Common myeloid progenitor, CD34-positive (primary cell): ENCODE measurements around the gene FATE1.

Experiments
- CTCF ChIA-PET: fragments of 350-600 bp; sonication (Branson Sonifier 250); formaldehyde crosslinking; loops from one replicate; lab custom pipeline; 2021; ENCODE audit warnings: antibody characterized with exemption; lab: Charles Lee
- POLR2A ChIA-PET: fragments of 350-600 bp; sonication (Branson Sonifier 250); formaldehyde crosslinking; loops from one replicate; lab custom pipeline; 2021; ENCODE audit warnings: antibody characterized with exemption; lab: Charles Lee
- DNase-seq, 3 donors: peaks; one replicate each; pipeline versions ENCODE4 v3.0.0 to v3.0.0-alpha.2; 2013
- H3K27ac ChIP-seq, 2 experiments: 1 replicate in 1 of 2; 2 replicates in 1 of 2; pipeline ENCODE4 v1.7.0; 2013; ENCODE audit warnings: inconsistent platforms in 2 of 2, low read length in 2 of 2, mild to moderate bottlenecking in 2 of 2, low read depth in 1 of 2, moderate library complexity in 1 of 2; ENCODE audit not compliant: severe bottlenecking in 2 of 2, insufficient read depth in 1 of 2, poor library complexity in 1 of 2
- H3K27me3 ChIP-seq, 5 experiments: replicated peaks in 2 of 5; 1 replicate in 3 of 5; 2 replicates in 2 of 5; pipeline versions ENCODE4 v1.6.1 to v1.7.0; 2013; ENCODE audit warnings: low read length in 4 of 5, mild to moderate bottlenecking in 2 of 5, moderate library complexity in 2 of 5, inconsistent platforms in 1 of 5; ENCODE audit not compliant: insufficient read depth in 5 of 5, control insufficient read depth in 4 of 5
- H3K36me3 ChIP-seq, 4 experiments: 1 replicate in 2 of 4; 2 replicates in 2 of 4; pipeline versions ENCODE4 v1.6.1 to v1.7.0; 2013; ENCODE audit warnings: low read length in 3 of 4, control low read depth in 1 of 4, mild to moderate bottlenecking in 1 of 4; ENCODE audit not compliant: control insufficient read depth in 4 of 4, insufficient read depth in 4 of 4
- H3K4me1 ChIP-seq, 4 experiments: 1 replicate in 3 of 4; 2 replicates in 1 of 4; pipeline versions ENCODE4 v1.6.1 to v1.7.1; 2013; ENCODE audit warnings: low read length in 3 of 4, mild to moderate bottlenecking in 3 of 4, control low read depth in 1 of 4, inconsistent platforms in 1 of 4, moderate library complexity in 1 of 4; ENCODE audit not compliant: control insufficient read depth in 4 of 4, insufficient read depth in 4 of 4; ENCODE audit errors: control extremely low read depth in 1 of 4
- H3K4me3 ChIP-seq, 7 experiments: 1 replicate in 4 of 7; 2 replicates in 3 of 7; pipeline versions ENCODE4 v1.5.1 to v1.7.0; 2013; ENCODE audit warnings: mild to moderate bottlenecking in 7 of 7, low read length in 6 of 7, moderate library complexity in 6 of 7, inconsistent platforms in 2 of 7, low read depth in 2 of 7, control low read depth in 1 of 7; ENCODE audit not compliant: insufficient read depth in 4 of 7, control insufficient read depth in 1 of 7; ENCODE audit errors: extremely low read depth in 1 of 7
- H3K9me3 ChIP-seq, 5 experiments: 1 replicate in 4 of 5; 2 replicates in 1 of 5; pipeline versions ENCODE4 v1.6.1 to v1.7.1; 2013; ENCODE audit warnings: low read length in 4 of 5, mild to moderate bottlenecking in 2 of 5, inconsistent platforms in 1 of 5, low read depth in 1 of 5, moderate library complexity in 1 of 5; ENCODE audit not compliant: control insufficient read depth in 4 of 5, insufficient read depth in 2 of 5; ENCODE audit errors: control extremely low read depth in 1 of 5
- WGBS: methylation state at CpG from one replicate; pipeline ENCODE4 v1.1.5; 2013; ENCODE audit not compliant: insufficient coverage; 5-methylcytosine and 5-hydroxymethylcytosine counted together

Gene FATE1

DNA sequence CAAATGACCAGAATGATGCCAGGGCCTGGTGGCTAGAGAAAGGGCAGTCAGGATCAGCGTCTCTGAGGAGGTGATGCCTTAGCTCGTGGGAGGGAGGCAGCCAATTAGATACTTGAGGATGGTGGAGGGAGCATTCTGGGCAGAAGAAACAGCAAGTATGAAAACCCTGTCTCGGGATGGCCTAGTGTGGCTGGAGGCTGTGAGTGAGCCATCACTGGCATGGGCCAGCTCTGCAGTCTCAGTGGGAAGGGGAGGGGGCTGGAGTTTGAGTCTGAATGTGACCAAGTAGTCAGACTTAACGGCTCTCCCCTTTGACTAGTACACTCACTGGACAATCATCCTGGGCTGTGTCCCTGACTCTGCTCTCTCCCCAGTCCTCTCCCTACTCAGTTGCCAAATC, 25.8 kb downstream of the FATE1 start:
- DNase-seq, result no peak
- no peak overlapping the region for H3K27ac ChIP-seq
- peaks cover 0 to 4% (median 0%) of the 10 kb centered on the region in 5 experiments for H3K27me3 ChIP-seq
- H3K4me3 ChIP-seq, result no peak overlapping the region
- no peaks in the 10 kb centered on the region for H3K36me3 ChIP-seq
- WGBS, result 75% methylated on average over 4 of the region's 4 CpGs
- H3K4me1 ChIP-seq, result no peaks in the 10 kb centered on the region
- ChIA-PET CTCF (no interaction called here), POLR2A (no interaction called here)
- H3K9me3 ChIP-seq, result no peaks in the 10 kb centered on the region

- DNase-seq, result no peak
- WGBS, result 86% methylated on average over 5 of the region's 5 CpGs
- Histone ChIP-seq H3K4me3 (no peak overlapping the region), H3K9me3 (no peaks in the 10 kb centered on the region), H3K36me3 (no peaks in the 10 kb centered on the region), H3K4me1 (no peaks in the 10 kb centered on the region), H3K27ac (no peak overlapping the region), H3K27me3 (peaks cover 0 to 4% (median 0%) of the 10 kb centered on the region in 5 experiments)
- ChIA-PET CTCF (no interaction called here), POLR2A (no interaction called here)
Measured at GRCh38 chrX:151742311-151742710, 26.5 kb downstream of the FATE1 start.

DNA sequence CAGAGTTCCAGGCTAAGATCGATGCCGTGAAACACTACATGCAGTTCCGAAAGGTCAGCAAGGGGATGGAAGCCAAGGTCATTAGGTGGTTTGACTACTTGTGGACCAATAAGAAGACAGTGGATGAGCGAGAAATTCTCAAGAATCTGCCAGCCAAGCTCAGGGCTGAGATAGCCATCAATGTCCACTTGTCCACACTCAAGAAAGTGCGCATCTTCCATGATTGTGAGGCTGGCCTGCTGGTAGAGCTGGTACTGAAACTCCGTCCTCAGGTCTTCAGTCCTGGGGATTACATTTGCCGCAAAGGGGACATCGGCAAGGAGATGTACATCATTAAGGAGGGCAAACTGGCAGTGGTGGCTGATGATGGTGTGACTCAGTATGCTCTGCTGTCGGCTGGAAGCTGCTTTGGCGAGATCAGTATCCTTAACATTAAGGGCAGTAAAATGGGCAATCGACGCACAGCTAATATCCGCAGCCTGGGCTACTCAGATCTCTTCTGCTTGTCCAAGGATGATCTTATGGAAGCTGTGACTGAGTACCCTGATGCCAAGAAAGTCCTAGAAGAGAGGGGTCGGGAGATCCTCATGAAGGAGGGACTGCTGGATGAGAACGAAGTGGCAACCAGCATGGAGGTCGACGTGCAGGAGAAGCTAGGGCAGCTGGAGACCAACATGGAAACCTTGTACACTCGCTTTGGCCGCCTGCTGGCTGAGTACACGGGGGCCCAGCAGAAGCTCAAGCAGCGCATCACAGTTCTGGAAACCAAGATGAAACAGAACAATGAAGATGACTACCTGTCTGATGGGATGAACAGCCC, 28.0 kb downstream of the FATE1 start:
- CTCF ChIA-PET, result interaction anchor here (1.6 kb wide), 1 partner anchor 10 kb away, joined by 3 read pairs; no protein-coding TSS in a partner anchor
- peaks cover 0 to 9% (median 0%) of the 10 kb centered on the region in 5 experiments for H3K27me3 ChIP-seq
- no peak for DNase-seq
- no peak overlapping the region for H3K4me3 ChIP-seq
- no peaks in the 10 kb centered on the region for H3K9me3 ChIP-seq
- POLR2A ChIA-PET, result no interaction called here
- no peak overlapping the region for H3K27ac ChIP-seq
- no peaks in the 10 kb centered on the region for H3K4me1 ChIP-seq
- H3K36me3 ChIP-seq, result no peaks in the 10 kb centered on the region
- 91% methylated on average over 18 of the region's 21 CpGs for WGBS

- Histone ChIP-seq H3K27ac (no peak overlapping the region), H3K4me3 (no peak overlapping the region), H3K36me3 (no peaks in the 10 kb centered on the region), H3K4me1 (no peaks in the 10 kb centered on the region), H3K9me3 (no peaks in the 10 kb centered on the region), H3K27me3 (peaks cover 0 to 20% (median 0%) of the 10 kb centered on the region in 5 experiments)
- WGBS, result 89% methylated on average over 4 of the region's 6 CpGs
- no peak for DNase-seq
- ChIA-PET CTCF (interaction anchor here (1.6 kb wide), 1 partner anchor 8 kb away, joined by 3 read pairs; no protein-coding TSS in a partner anchor), POLR2A (no interaction called here)
Measured at GRCh38 chrX:151745651-151746050, 29.8 kb downstream of the FATE1 start.

DNA sequence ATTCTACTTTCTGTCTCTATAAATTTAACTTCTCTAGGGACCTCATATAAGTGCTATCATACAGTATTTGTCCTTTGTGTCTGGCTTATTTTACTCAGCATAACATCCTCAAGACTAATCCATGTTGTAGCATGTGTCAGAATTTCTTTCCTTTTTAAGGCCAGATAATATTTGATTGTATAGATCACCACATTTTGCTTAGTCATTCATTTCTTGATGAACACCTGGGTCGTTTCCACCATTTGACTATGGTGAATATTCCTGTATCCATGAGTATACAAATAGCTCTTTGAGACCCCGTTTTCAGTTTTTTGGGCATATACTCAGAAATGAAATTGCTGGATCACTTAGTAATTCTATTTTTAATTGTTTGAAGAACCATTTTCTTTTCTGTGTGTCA, 30.7 kb downstream of the FATE1 start:
- DNase-seq, result no peak
- CTCF ChIA-PET, result interaction anchor here (1.9 kb wide), 1 partner anchor 886 kb away, joined by 5 read pairs; no protein-coding TSS in a partner anchor
- H3K27me3 ChIP-seq, result peaks cover 0 to 27% (median 0%) of the 10 kb centered on the region in 5 experiments
- WGBS, result no CpG with 5 or more reads among the region's 2 CpGs
- H3K4me3 ChIP-seq, result no peak overlapping the region
- H3K4me1 ChIP-seq, result no peaks in the 10 kb centered on the region
- no peak overlapping the region for H3K27ac ChIP-seq
- H3K9me3 ChIP-seq, result no peaks in the 10 kb centered on the region
- POLR2A ChIA-PET, result no interaction called here
- no peaks in the 10 kb centered on the region for H3K36me3 ChIP-seq

DNA sequence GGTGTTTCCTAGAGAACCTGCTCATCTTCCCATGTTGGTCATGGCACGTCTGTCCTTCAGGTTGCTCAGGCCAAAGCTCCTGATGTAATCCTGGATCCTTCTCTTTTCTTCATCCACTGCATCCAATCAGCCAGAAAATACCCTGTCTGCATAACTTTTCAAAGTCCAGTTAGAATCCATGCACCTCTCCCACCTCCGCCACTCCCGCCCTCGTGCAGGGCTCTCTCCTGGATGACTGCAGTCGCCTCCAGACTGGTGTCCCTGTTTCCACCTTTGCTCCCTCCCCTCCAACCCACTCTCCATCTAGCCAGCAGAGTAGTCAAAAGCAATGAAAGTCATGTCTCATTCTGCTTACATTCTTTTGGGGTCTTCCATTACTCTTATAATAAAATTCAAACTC, 34.7 kb downstream of the FATE1 start:
- no peak for DNase-seq
- Histone ChIP-seq H3K27me3 (peaks cover 0 to 41% (median 0%) of the 10 kb centered on the region in 5 experiments), H3K4me1 (no peaks in the 10 kb centered on the region), H3K4me3 (no peak overlapping the region), H3K36me3 (no peaks in the 10 kb centered on the region), H3K9me3 (no peaks in the 10 kb centered on the region), H3K27ac (no peak overlapping the region)
- ChIA-PET CTCF (interaction anchor here (0.6 to 1.9 kb wide), 4 partner anchors 17 to 885 kb away, joined by 4 to 6 read pairs (median 5); partner anchors contain the start of gene CNGA2), POLR2A (no interaction called here)
- WGBS, result 90% methylated on average over 5 of the region's 5 CpGs

GRCh38 chrX:151752847-151753246, 37.0 kb downstream of the FATE1 start:
- CTCF ChIA-PET, result interaction anchor here (0.8 to 1.5 kb wide), 6 partner anchors 8 to 890 kb away, joined by 3 to 7 read pairs (median 4); no protein-coding TSS in a partner anchor
- H3K36me3 ChIP-seq, result no peaks in the 10 kb centered on the region
- DNase-seq, result no peak
- peaks cover 0 to 42% (median 0%) of the 10 kb centered on the region in 5 experiments for H3K27me3 ChIP-seq
- H3K9me3 ChIP-seq, result no peaks in the 10 kb centered on the region
- 86% methylated on average over 3 of the region's 5 CpGs for WGBS
- no peaks in the 10 kb centered on the region for H3K4me1 ChIP-seq
- H3K4me3 ChIP-seq, result no peak overlapping the region
- H3K27ac ChIP-seq, result no peak overlapping the region
- POLR2A ChIA-PET, result no interaction called here
